AG09309 (cell line): ENCODE results near the gene SDK1.

ENCODE experiments used
- DNase-seq: peaks from one replicate; pipeline ENCODE4 v3.0.0-alpha.2; 2010; ENCODE audit warnings: low read depth
- H3K4me3 ChIP-seq: 2 replicates; pipeline ENCODE4 v1.5.1; 2011; ENCODE audit warnings: mild to moderate bottlenecking, low read depth, low read length, moderate library complexity; ENCODE audit not compliant: control insufficient read depth
- CTCF ChIP-seq: IDR thresholded peaks from 2 replicates; pipeline ENCODE4 v1.5.1; 2011; ENCODE audit warnings: mild to moderate bottlenecking, low read depth, low read length, inconsistent platforms; ENCODE audit not compliant: insufficient read depth, control insufficient read depth; ENCODE audit errors: missing control alignments

SDK1 gene

GRCh38 chr7:4024806-4025205 is 723.8 kb downstream of the SDK1 start:
- no peak overlapping the region for H3K4me3 ChIP-seq
- DNase-seq = no peak
- no peak for TF ChIP-seq CTCF

GRCh38 chr7:4025210-4025609 is 724.2 kb downstream of the SDK1 start:
- H3K4me3 ChIP-seq = no peak overlapping the region
- DNase-seq = no peak
- TF ChIP-seq CTCF = no peak

- H3K4me3 ChIP-seq = no peak overlapping the region
- no peak for TF ChIP-seq CTCF
- DNase-seq = no peak
Measured at GRCh38 chr7:4025694-4026615, 724.9 kb downstream of the SDK1 start.

- no peak overlapping the region for H3K4me3 ChIP-seq
- no peak for TF ChIP-seq CTCF
- no peak for DNase-seq
Measured at GRCh38 chr7:4026941-4027486, 726.0 kb downstream of the SDK1 start.

- no peak for DNase-seq
- TF ChIP-seq CTCF = no peak
- H3K4me3 ChIP-seq = no peak overlapping the region
Measured at GRCh38 chr7:4028221-4028620, 727.2 kb downstream of the SDK1 start.

- no peak overlapping the region for H3K4me3 ChIP-seq
- no peak for TF ChIP-seq CTCF
- no peak for DNase-seq
Measured at GRCh38 chr7:4029941-4030340, 728.9 kb downstream of the SDK1 start.
